ENCODE results near the gene RHOG.

DNA sequence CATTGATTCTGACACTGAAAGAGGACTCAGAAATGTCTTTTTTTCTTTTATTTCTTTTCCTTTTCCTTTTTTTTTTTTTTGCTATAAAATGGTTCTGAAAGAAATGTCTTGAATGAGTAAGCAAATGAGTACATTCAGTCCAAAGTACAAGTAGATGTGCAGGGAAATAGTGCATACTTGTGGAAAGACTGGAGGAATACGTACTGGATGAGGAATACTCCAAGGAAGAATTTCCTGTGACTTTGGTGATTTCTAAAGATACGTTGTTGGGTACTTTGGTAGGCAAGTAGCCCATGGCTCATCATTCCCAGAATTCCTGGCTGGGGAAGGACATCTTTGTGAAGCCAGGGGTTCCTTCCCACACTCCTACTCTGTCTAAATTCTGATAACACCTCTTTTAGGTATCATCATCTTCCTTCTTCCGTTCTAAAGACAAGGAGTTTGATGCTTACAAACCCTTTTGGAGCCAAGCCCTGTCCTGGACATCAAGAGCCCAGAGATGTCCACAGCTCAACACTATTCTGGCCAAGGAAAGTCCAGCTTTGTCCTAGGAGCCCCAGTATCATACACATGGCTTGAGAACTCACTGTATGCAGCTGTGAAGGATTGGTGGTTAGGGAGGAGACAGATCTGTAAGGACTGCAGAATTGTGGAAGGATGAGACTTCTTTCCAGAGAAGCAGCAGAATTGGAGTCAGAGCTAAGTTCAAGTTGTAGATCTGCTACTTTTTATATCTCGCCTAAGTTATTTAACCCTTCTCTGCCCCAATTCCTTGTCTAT is 38.6 kb downstream of the RHOG start:
- TF ChIP-seq RFX5 (IDR thresholded peaks at IDR 0.05; ENCODE audit: low read depth, low read length): no peak
- TF ChIP-seq SP1 (CRISPR knock-in tag; IDR thresholded peaks at IDR 0.05): no peak
- TF ChIP-seq SNRNP70 (optimal IDR thresholded peaks at IDR 0.05; ENCODE audit: low read depth, low read length): no peak
- no peak for TF ChIP-seq ESRRB (CRISPR knock-in tag; IDR thresholded peaks at IDR 0.05; ENCODE audit: borderline replicate concordance)
- no peak for TF ChIP-seq ELF1 (tag; IDR thresholded peaks at IDR 0.05)

Measured in K562 (cell line).